Sigmoid colon (tissue), 4 donors: ENCODE results near the gene CBFA2T3.

Experiments
- CTCF ChIP-seq, 4 experiments: fragments of 450-650 bp in 3 of 4; fragments of 200-600 bp in 1 of 4; IDR thresholded peaks; one replicate each; pipeline ENCODE4 v1.5.1; 2016 to 2019; ENCODE audit warnings: antibody characterized with exemption in 4 of 4, mild to moderate bottlenecking in 3 of 4, moderate library complexity in 2 of 4
- EP300 ChIP-seq, 4 donors: sonication (generic); formaldehyde crosslinking; IDR thresholded peaks; one replicate each; pipeline ENCODE4 v1.6.1; 2017; ENCODE audit warnings: antibody characterized with exemption in 4 of 4
- POLR2A ChIP-seq, 2 donors: fragments of 450-650 bp; IDR thresholded peaks; one replicate each; pipeline ENCODE4 v1.6.1; 2016; ENCODE audit warnings: antibody characterized with exemption in 2 of 2, mild to moderate bottlenecking in 2 of 2, moderate library complexity in 2 of 2
- POLR2AphosphoS5 ChIP-seq, 4 donors: sonication (generic); formaldehyde crosslinking; IDR thresholded peaks; one replicate each; pipeline ENCODE4 v1.6.1; 2017; ENCODE audit warnings: antibody characterized with exemption in 4 of 4

GRCh38 chr16:88825146-88825545 is 151.9 kb downstream of the CBFA2T3 start:
- no peak for TF ChIP-seq POLR2AphosphoS5 (IDR thresholded peaks at IDR 0.05)
- TF ChIP-seq CTCF (IDR thresholded peaks at IDR 0.05): no peak
- TF ChIP-seq POLR2A (IDR thresholded peaks at IDR 0.05): no peak
- no peak for TF ChIP-seq EP300 (IDR thresholded peaks at IDR 0.05)
